ENCODE results near the gene MAZ. TPM values are rescaled to one million over a fixed set of nuclear protein-coding genes. Genes with fewer than 3 reads are reported as not detected.

MAZ gene
- polyA plus RNA-seq, 1 donor from 2014 or later: 147 TPM

GRCh38 chr16:29814592-29814991 lies 8.3 kb downstream of the MAZ start:
- H3K27me3 ChIP-seq (ENCODE audit: insufficient read depth, low read depth, low read length): no peaks in the 10 kb centered on the region
- H4K20me1 ChIP-seq (ENCODE audit: insufficient read depth): no peaks in the 10 kb centered on the region
- no peak overlapping the region for H2AFZ ChIP-seq (ENCODE audit: low read depth, low read length)
- no peaks in the 10 kb centered on the region for H3K9me2 ChIP-seq (ENCODE audit: insufficient read depth, low read length)
- H3K9ac ChIP-seq (ENCODE audit: low read length): peak overlapping the region; percentile 99
- TF ChIP-seq, protein P1, sequence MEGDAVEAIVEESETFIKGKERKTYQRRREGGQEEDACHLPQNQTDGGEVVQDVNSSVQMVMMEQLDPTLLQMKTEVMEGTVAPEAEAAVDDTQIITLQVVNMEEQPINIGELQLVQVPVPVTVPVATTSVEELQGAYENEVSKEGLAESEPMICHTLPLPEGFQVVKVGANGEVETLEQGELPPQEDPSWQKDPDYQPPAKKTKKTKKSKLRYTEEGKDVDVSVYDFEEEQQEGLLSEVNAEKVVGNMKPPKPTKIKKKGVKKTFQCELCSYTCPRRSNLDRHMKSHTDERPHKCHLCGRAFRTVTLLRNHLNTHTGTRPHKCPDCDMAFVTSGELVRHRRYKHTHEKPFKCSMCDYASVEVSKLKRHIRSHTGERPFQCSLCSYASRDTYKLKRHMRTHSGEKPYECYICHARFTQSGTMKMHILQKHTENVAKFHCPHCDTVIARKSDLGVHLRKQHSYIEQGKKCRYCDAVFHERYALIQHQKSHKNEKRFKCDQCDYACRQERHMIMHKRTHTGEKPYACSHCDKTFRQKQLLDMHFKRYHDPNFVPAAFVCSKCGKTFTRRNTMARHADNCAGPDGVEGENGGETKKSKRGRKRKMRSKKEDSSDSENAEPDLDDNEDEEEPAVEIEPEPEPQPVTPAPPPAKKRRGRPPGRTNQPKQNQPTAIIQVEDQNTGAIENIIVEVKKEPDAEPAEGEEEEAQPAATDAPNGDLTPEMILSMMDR (IDR thresholded peaks at IDR 0.05; ENCODE audit: poor library complexity, severe bottlenecking): no peak
- TF ChIP-seq MXI1 (conservative IDR thresholded peaks at IDR 0.05; ENCODE audit: poor library complexity, severe bottlenecking) (no peak), POLR2AphosphoS5 (IDR thresholded peaks at IDR 0.05) (no peak), EZH2 (IDR thresholded peaks at IDR 0.05; ENCODE audit: borderline replicate concordance, insufficient read depth, low read length, poor library complexity, severe bottlenecking) (no peak), SMC3 (conservative IDR thresholded peaks at IDR 0.05; ENCODE audit: poor library complexity) (no peak), RAD21 (conservative IDR thresholded peaks at IDR 0.05) (no peak), TAF1 (IDR thresholded peaks at IDR 0.05; ENCODE audit: low read depth) (no peak), EP300 (conservative IDR thresholded peaks at IDR 0.05; ENCODE audit: poor library complexity, severe bottlenecking) (no peak)
- TF ChIP-seq, protein P2, sequence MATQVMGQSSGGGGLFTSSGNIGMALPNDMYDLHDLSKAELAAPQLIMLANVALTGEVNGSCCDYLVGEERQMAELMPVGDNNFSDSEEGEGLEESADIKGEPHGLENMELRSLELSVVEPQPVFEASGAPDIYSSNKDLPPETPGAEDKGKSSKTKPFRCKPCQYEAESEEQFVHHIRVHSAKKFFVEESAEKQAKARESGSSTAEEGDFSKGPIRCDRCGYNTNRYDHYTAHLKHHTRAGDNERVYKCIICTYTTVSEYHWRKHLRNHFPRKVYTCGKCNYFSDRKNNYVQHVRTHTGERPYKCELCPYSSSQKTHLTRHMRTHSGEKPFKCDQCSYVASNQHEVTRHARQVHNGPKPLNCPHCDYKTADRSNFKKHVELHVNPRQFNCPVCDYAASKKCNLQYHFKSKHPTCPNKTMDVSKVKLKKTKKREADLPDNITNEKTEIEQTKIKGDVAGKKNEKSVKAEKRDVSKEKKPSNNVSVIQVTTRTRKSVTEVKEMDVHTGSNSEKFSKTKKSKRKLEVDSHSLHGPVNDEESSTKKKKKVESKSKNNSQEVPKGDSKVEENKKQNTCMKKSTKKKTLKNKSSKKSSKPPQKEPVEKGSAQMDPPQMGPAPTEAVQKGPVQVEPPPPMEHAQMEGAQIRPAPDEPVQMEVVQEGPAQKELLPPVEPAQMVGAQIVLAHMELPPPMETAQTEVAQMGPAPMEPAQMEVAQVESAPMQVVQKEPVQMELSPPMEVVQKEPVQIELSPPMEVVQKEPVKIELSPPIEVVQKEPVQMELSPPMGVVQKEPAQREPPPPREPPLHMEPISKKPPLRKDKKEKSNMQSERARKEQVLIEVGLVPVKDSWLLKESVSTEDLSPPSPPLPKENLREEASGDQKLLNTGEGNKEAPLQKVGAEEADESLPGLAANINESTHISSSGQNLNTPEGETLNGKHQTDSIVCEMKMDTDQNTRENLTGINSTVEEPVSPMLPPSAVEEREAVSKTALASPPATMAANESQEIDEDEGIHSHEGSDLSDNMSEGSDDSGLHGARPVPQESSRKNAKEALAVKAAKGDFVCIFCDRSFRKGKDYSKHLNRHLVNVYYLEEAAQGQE (IDR thresholded peaks at IDR 0.05; ENCODE audit: borderline replicate concordance): no peak
- no peaks in the 10 kb centered on the region for H3F3A ChIP-seq (ENCODE audit: insufficient read depth, low read length, poor library complexity, severe bottlenecking)
- H3K79me2 ChIP-seq (replicated peaks; ENCODE audit: insufficient read depth, low read length): peaks cover 43% of the 10 kb centered on the region
- peak overlapping the region; percentile 95 for H3K4me2 ChIP-seq (ENCODE audit: low read length)
- peak overlapping the region; percentile 100 for H3K4me3 ChIP-seq (ENCODE audit: low read length)
- H3K36me3 ChIP-seq (ENCODE audit: insufficient read depth, low read length): no peaks in the 10 kb centered on the region
- H3K9me3 ChIP-seq (ENCODE audit: low read length): no peaks in the 10 kb centered on the region
- peak overlapping the region; percentile 98 for H3K27ac ChIP-seq (ENCODE audit: low read length)

- Histone ChIP-seq H3K4me3 (ENCODE audit: low read length) (peak overlapping the region; percentile 100), H3K4me2 (ENCODE audit: low read length) (peak overlapping the region; percentile 95), H3K36me3 (ENCODE audit: insufficient read depth, low read length) (no peaks in the 10 kb centered on the region), H3K9me2 (ENCODE audit: insufficient read depth, low read length) (no peaks in the 10 kb centered on the region), H3F3A (ENCODE audit: insufficient read depth, low read length, poor library complexity, severe bottlenecking) (no peaks in the 10 kb centered on the region), H2AFZ (ENCODE audit: low read depth, low read length) (no peak overlapping the region), H4K20me1 (ENCODE audit: insufficient read depth) (no peaks in the 10 kb centered on the region), H3K79me2 (replicated peaks; ENCODE audit: insufficient read depth, low read length) (peaks cover 38% of the 10 kb centered on the region), H3K27ac (ENCODE audit: low read length) (peak overlapping the region; percentile 98), H3K27me3 (ENCODE audit: insufficient read depth, low read depth, low read length) (no peaks in the 10 kb centered on the region), H3K9me3 (ENCODE audit: low read length) (no peaks in the 10 kb centered on the region), H3K9ac (ENCODE audit: low read length) (peak overlapping the region; percentile 99)
- no peak for TF ChIP-seq TAF1 (IDR thresholded peaks at IDR 0.05; ENCODE audit: low read depth)
- TF ChIP-seq, protein P1 (IDR thresholded peaks at IDR 0.05; ENCODE audit: poor library complexity, severe bottlenecking): no peak
- no peak for TF ChIP-seq RAD21 (conservative IDR thresholded peaks at IDR 0.05)
- no peak for TF ChIP-seq POLR2AphosphoS5 (IDR thresholded peaks at IDR 0.05)
- TF ChIP-seq MXI1 (conservative IDR thresholded peaks at IDR 0.05; ENCODE audit: poor library complexity, severe bottlenecking): no peak
- no peak for TF ChIP-seq EP300 (conservative IDR thresholded peaks at IDR 0.05; ENCODE audit: poor library complexity, severe bottlenecking)
- TF ChIP-seq, protein P2 (IDR thresholded peaks at IDR 0.05; ENCODE audit: borderline replicate concordance): no peak
- no peak for TF ChIP-seq SMC3 (conservative IDR thresholded peaks at IDR 0.05; ENCODE audit: poor library complexity)
- TF ChIP-seq EZH2 (IDR thresholded peaks at IDR 0.05; ENCODE audit: borderline replicate concordance, insufficient read depth, low read length, poor library complexity, severe bottlenecking): no peak
Observed at GRCh38 chr16:29815032-29815721, 8.8 kb downstream of the MAZ start.
